NT2/D1 (cell line): ENCODE data around the gene SIX2.

Source experiments
- DNase-seq: peaks from one replicate; pipeline ENCODE4 v3.0.0-alpha.2; 2011; ENCODE audit warnings: low read depth, low spot score
- H3K27me3 ChIP-seq: 2 replicates; pipeline ENCODE4 v1.6.0; 2011; ENCODE audit warnings: mild to moderate bottlenecking; ENCODE audit not compliant: insufficient read length, insufficient read depth
- H3K36me3 ChIP-seq: 2 replicates; pipeline ENCODE4 v1.6.1; 2011; ENCODE audit warnings: mild to moderate bottlenecking, low read length, mixed read lengths; ENCODE audit not compliant: insufficient read depth, insufficient read length
- H3K4me1 ChIP-seq: 2 replicates; pipeline ENCODE4 v1.5.1; 2011; ENCODE audit not compliant: insufficient read depth, insufficient read length
- H3K4me3 ChIP-seq: 2 replicates; pipeline ENCODE4 v1.5.1; 2011; ENCODE audit warnings: low read depth; ENCODE audit not compliant: insufficient read length
- H3K9ac ChIP-seq: 2 replicates; pipeline ENCODE4 v1.6.0; 2011; ENCODE audit warnings: low read depth; ENCODE audit not compliant: insufficient read length
- H3K9me3 ChIP-seq: 2 replicates; pipeline ENCODE4 v1.5.1; 2011; ENCODE audit warnings: mild to moderate bottlenecking, low read length; ENCODE audit not compliant: insufficient read depth
- SUZ12 ChIP-seq: IDR thresholded peaks from 2 replicates; pipeline ENCODE4 v1.6.1; 2011; ENCODE audit not compliant: insufficient read length, insufficient read depth; ENCODE audit errors: extremely low read depth
- YY1 ChIP-seq: IDR thresholded peaks from 2 replicates; pipeline ENCODE4 v1.6.1; 2011; ENCODE audit not compliant: insufficient read length, insufficient read depth
- ZNF274 ChIP-seq: IDR thresholded peaks from 2 replicates; pipeline ENCODE4 v1.6.1; 2011; ENCODE audit warnings: mild to moderate bottlenecking, low read depth, low read length

Gene SIX2

GRCh38 chr2:44972771-44973535, 36.3 kb downstream of the SIX2 start:
- no peaks in the 10 kb centered on the region for H3K36me3 ChIP-seq
- H3K9ac ChIP-seq, result no peak overlapping the region
- no peak for DNase-seq
- H3K27me3 ChIP-seq, result no peaks in the 10 kb centered on the region
- TF ChIP-seq SUZ12, result no peak
- TF ChIP-seq YY1, result no peak
- no peaks in the 10 kb centered on the region for H3K9me3 ChIP-seq
- H3K4me3 ChIP-seq, result peak overlapping the region; percentile 18
- H3K4me1 ChIP-seq, result peaks cover 14% of the 10 kb centered on the region

- H3K9me3 ChIP-seq, result no peaks in the 10 kb centered on the region
- no peak for TF ChIP-seq SUZ12
- TF ChIP-seq YY1, result no peak
- no peak for TF ChIP-seq ZNF274
- no peak for DNase-seq
- peaks cover 12% of the 10 kb centered on the region for H3K4me1 ChIP-seq
- no peak overlapping the region for H3K9ac ChIP-seq
- H3K27me3 ChIP-seq, result no peaks in the 10 kb centered on the region
- no peaks in the 10 kb centered on the region for H3K36me3 ChIP-seq
- no peak overlapping the region for H3K4me3 ChIP-seq
Measured at GRCh38 chr2:44970846-44971450, 38.3 kb downstream of the SIX2 start.

- no peak overlapping the region for H3K9ac ChIP-seq
- H3K27me3 ChIP-seq, result peaks cover 5% of the 10 kb centered on the region
- no peaks in the 10 kb centered on the region for H3K36me3 ChIP-seq
- TF ChIP-seq ZNF274, result no peak
- no peak for TF ChIP-seq YY1
- TF ChIP-seq SUZ12, result no peak
- DNase-seq, result no peak
- peaks cover 10% of the 10 kb centered on the region for H3K4me1 ChIP-seq
- no peaks in the 10 kb centered on the region for H3K9me3 ChIP-seq
- H3K4me3 ChIP-seq, result no peak overlapping the region
Measured at GRCh38 chr2:44969936-44970335, 39.3 kb downstream of the SIX2 start.

- H3K9ac ChIP-seq, result no peak overlapping the region
- peaks cover 5% of the 10 kb centered on the region for H3K27me3 ChIP-seq
- TF ChIP-seq YY1 (no peak), ZNF274 (no peak), SUZ12 (no peak)
- peaks cover 8% of the 10 kb centered on the region for H3K4me1 ChIP-seq
- no peak overlapping the region for H3K4me3 ChIP-seq
- H3K9me3 ChIP-seq, result no peaks in the 10 kb centered on the region
- DNase-seq, result no peak
- H3K36me3 ChIP-seq, result no peaks in the 10 kb centered on the region
Measured at GRCh38 chr2:44967727-44968432, 41.4 kb downstream of the SIX2 start.

GRCh38 chr2:44967056-44967455, 42.2 kb downstream of the SIX2 start:
- H3K9ac ChIP-seq, result no peak overlapping the region
- H3K36me3 ChIP-seq, result no peaks in the 10 kb centered on the region
- no peaks in the 10 kb centered on the region for H3K9me3 ChIP-seq
- no peak for TF ChIP-seq SUZ12
- no peak for TF ChIP-seq ZNF274
- no peak for TF ChIP-seq YY1
- H3K27me3 ChIP-seq, result peaks cover 5% of the 10 kb centered on the region
- DNase-seq, result no peak
- peaks cover 2% of the 10 kb centered on the region for H3K4me1 ChIP-seq
- no peak overlapping the region for H3K4me3 ChIP-seq

- Histone ChIP-seq H3K27me3 (peaks cover 9% of the 10 kb centered on the region), H3K36me3 (no peaks in the 10 kb centered on the region), H3K9me3 (no peaks in the 10 kb centered on the region), H3K4me3 (no peak overlapping the region), H3K9ac (no peak overlapping the region), H3K4me1 (peaks cover 2% of the 10 kb centered on the region)
- DNase-seq, result no peak
- TF ChIP-seq SUZ12 (no peak), YY1 (no peak), ZNF274 (no peak)
Measured at GRCh38 chr2:44965684-44966083, 43.6 kb downstream of the SIX2 start.

- TF ChIP-seq ZNF274 (no peak), SUZ12 (no peak), YY1 (no peak)
- Histone ChIP-seq H3K36me3 (no peaks in the 10 kb centered on the region), H3K4me1 (peaks cover 2% of the 10 kb centered on the region), H3K4me3 (no peak overlapping the region), H3K9ac (no peak overlapping the region), H3K27me3 (peaks cover 9% of the 10 kb centered on the region), H3K9me3 (no peaks in the 10 kb centered on the region)
- DNase-seq, result no peak
Measured at GRCh38 chr2:44964752-44965236, 44.5 kb downstream of the SIX2 start.
